H1 (cell line): ENCODE data around the gene MSI1. TPM values are rescaled to one million over a fixed set of nuclear protein-coding genes. Genes with fewer than 3 reads are reported as not detected.

Experiments used
- JUND ChIP-seq: IDR thresholded peaks from 2 replicates; pipeline ENCODE4 v1.6.1; 2011; ENCODE audit warnings: mild to moderate bottlenecking, improper control_type of control experiment, low read length
- polyA plus RNA-seq, 7 experiments: library from polyadenylated mRNA; depleted of rRNA in 3 of 7; stranded (reverse) in 5 of 7; unstranded in 2 of 7; fragments of >200 nt in 5 of 7; fragments of 200-250 nt in 2 of 7; gene quantifications; 1 replicate in 5 of 7; 2 replicates in 1 of 7; 4 replicates in 1 of 7; pipeline versions ENCODE4 v1.2.1 to v1.2.3, GENCODE V29; 2011 to 2013; ENCODE audit warnings: missing spikeins in 2 of 7, mixed read lengths in 2 of 7
- total RNA-seq: library from RNA; stranded (reverse); fragmentation: NEBNext Ultra II Directional; extraction: Animal tissue kit (Norgen Biotek cat#: 25700); gene quantifications from 2 replicates; pipeline ENCODE4 v1.2.1, GENCODE V29; 2021

MSI1 gene
- total and polyA plus RNA-seq, 2 of the 8 experiments (the other 6 are each of a cell fraction or from before 2014, with no cell fraction given) = 13.5 to 51.9 TPM

GRCh38 chr12:120365675-120366340 is 3.2 kb downstream of the MSI1 start (continued):
- TF ChIP-seq JUND = no peak
